HG03135 (cell line): Measurements from ENCODE around the gene FRY.

ENCODE experiments used
- ATAC-seq: cut with Tn5 transposase; IDR thresholded peaks from one replicate; pipeline ENCODE4 v1.9.1; 2021; ENCODE audit warnings: mild to moderate bottlenecking, moderate library complexity; ENCODE audit not compliant: unreplicated experiment

The FRY gene

DNA sequence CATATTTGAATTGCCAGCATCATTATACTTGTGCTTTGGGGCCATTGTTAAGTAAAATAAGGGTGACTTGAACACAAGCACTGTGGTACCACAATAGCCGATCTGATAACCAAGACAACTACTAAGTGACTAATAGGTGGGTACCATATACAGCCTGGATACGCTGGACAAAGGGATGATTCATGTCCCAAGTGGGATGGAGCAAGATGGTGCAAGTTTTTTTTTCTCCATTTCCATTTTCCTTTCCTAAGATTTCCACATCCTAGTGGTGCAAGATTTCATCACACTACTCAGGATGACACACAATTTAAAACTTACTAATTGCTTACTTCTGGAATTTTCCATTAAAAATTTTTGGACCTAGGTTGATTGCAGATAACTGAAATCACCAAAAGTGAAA, 298.9 kb downstream of the FRY start:
- no peak for ATAC-seq

GRCh38 chr13:32334671-32335070, 303.1 kb downstream of the FRY start:
- ATAC-seq, result no peak

DNA sequence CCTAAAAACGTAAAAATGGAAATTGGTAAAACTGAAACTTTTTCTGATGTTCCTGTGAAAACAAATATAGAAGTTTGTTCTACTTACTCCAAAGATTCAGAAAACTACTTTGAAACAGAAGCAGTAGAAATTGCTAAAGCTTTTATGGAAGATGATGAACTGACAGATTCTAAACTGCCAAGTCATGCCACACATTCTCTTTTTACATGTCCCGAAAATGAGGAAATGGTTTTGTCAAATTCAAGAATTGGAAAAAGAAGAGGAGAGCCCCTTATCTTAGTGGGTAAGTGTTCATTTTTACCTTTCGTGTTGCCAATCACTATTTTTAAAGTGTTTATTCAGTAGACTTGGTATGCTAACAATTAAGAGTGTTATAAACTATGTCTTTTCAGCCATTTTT, 309.3 kb downstream of the FRY start:
- ATAC-seq, result no peak

DNA sequence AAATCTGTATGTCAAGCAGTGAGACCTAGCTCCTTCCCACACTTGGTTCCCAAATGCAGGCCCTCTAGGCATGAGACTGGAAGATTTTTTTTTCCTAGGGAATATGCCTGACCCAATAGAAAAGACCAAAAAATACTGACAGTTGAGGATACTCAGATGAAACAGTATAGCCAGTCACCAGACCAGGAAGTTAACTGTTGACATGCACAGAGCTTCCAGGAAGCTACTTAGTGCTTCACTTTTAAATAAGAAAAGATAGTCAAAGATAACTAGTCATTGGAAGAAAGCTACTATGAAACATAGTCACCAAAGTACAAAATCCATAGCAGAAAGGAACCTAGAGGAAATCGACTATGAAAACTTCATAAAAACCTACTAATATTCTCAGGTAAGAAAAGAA, 316.1 kb downstream of the FRY start:
- no peak for ATAC-seq
